Coronary artery (tissue), 2 donors: ENCODE measurements around the gene EFNA1.
"Not testable (repeated sequence)": the region's sequence is repeated elsewhere in the genome, so short reads cannot be mapped to it uniquely, and the experiment has no call there.

Source experiments
- DNase-seq: peaks from one replicate; pipeline ENCODE4 v3.0.0-alpha.2; 2017; ENCODE audit warnings: low spot score
- H3K27ac ChIP-seq, 2 donors: fragments of 200-600 bp; sonication (generic); one replicate each; pipeline ENCODE4 v1.5.1; 2016 to 2019
- H3K4me3 ChIP-seq: fragments of 200-600 bp; sonication (generic); 2 replicates; pipeline ENCODE4 v1.5.1; 2016; ENCODE audit warnings: mild to moderate bottlenecking, moderate library complexity
- TF ChIP-seq, protein P1 (sequence below): fragments of 200-600 bp; sonication (generic); IDR thresholded peaks from one replicate; pipeline ENCODE4 v1.5.1; 2019; ENCODE audit warnings: antibody characterized with exemption

EFNA1 gene

DNA sequence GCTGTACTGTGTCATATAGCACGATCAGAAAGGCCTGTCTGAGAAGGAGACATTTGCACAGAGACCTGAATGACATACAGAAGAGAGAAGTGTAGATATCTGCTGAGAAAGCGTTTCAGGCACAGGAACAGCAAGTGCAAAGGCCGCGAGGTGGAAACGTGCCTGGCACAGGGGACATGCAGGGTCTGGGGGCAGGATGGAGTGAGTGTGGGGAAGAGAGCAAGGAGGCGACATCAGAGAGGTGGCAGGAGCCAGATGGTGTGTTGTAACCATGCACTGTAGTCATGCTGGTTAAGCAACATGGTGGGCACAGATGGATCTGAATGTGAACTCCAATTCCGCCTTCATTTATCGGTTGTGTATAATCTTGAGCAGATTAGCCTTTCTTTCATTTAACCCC is 32.5 kb downstream of the EFNA1 start:
- TF ChIP-seq, protein P1, sequence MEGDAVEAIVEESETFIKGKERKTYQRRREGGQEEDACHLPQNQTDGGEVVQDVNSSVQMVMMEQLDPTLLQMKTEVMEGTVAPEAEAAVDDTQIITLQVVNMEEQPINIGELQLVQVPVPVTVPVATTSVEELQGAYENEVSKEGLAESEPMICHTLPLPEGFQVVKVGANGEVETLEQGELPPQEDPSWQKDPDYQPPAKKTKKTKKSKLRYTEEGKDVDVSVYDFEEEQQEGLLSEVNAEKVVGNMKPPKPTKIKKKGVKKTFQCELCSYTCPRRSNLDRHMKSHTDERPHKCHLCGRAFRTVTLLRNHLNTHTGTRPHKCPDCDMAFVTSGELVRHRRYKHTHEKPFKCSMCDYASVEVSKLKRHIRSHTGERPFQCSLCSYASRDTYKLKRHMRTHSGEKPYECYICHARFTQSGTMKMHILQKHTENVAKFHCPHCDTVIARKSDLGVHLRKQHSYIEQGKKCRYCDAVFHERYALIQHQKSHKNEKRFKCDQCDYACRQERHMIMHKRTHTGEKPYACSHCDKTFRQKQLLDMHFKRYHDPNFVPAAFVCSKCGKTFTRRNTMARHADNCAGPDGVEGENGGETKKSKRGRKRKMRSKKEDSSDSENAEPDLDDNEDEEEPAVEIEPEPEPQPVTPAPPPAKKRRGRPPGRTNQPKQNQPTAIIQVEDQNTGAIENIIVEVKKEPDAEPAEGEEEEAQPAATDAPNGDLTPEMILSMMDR, result no peak
- Histone ChIP-seq H3K4me3 (no peak overlapping the region), H3K27ac (no peak overlapping the region)
- DNase-seq, result peak; percentile 66

DNA sequence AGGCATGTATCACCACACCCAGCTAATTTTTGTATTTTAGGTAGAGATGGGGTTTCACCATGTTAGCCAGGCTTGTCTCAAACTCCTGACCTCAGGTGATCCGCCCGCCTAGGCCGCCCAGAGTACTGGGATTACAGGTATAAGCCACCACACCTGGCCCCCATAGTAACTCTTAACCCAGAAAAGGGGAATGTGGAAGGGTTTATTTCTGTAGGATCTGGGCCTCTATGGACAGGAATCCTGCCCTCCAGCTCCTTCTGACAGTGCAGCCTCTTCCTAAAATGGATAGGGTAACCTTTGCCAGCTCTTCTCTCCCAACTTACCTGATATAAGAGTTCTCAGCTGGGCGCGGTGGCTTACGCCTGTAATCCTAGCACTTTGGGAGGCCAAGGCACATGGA is 35.0 kb downstream of the EFNA1 start:
- not testable (repeated sequence) for H3K4me3 ChIP-seq, H3K27ac ChIP-seq
- peak; percentile 43 for DNase-seq

DNA sequence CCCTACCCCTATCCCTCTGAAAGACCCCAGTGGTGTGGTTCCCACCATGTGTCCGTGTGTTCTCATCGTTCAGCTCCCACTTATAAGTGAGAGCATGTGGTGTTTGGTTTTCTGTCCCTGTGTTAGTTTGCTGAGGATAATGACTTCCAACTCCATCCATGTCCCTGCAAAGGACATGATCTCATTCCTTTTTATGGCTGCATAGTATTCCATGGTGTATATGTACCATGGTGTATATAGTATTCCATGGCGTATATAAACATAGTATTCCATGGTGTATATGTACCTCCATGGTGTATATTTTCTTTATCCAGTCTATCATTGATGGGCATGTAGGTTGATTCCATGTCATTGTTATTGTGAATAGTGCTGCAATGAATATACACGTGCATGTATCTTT is 36.1 kb downstream of the EFNA1 start:
- not testable (repeated sequence) for H3K27ac ChIP-seq, H3K4me3 ChIP-seq, DNase-seq

DNA sequence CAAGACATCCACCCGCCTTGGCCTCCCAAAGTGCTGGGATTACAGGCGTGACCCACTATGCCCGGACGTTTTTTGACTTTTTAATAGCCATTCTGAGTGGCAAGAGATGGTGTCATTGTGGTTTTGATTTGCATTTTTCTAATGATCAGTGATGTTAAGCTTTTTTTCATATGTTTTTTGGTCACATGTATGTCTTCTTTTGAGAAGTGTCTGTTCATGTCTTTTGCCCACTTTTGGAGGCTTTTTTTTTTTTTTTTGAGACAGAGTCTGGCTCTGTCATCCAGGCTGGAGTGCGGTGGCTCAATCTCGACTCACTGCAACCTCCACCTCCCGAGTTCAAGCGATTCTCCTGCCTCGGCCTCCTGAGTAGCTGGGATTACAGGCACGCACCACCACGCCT is 36.9 kb downstream of the EFNA1 start:
- H3K4me3 ChIP-seq, H3K27ac ChIP-seq: not testable (repeated sequence)
- DNase-seq, result peak; percentile 0

DNA sequence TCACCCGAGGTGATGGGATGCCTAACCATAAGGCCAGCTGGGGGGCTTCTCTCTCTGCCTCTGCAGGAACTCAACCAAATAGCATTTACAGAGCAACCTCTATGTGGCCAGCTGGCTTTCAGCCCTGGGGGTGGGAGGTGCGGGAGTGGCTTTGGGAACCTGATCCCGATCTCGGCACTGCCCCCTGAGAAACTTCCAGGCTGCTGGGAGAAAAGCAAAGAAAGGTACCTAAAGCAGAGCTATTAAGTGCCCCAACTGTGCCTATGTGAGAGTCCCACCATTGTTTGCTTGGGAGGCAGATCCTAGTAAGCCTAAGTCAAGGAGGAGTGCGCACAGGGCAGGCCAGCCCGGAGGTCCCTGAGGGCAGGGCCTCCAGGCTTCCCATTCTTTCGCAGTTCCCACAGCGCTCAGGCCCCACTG is 38.4 kb downstream of the EFNA1 start:
- peak overlapping the region in 1 of 2 donors; percentile 44 for H3K27ac ChIP-seq
- no peak overlapping the region for H3K4me3 ChIP-seq
- peak; percentile 70 for DNase-seq
- TF ChIP-seq, protein P1, result no peak

DNA sequence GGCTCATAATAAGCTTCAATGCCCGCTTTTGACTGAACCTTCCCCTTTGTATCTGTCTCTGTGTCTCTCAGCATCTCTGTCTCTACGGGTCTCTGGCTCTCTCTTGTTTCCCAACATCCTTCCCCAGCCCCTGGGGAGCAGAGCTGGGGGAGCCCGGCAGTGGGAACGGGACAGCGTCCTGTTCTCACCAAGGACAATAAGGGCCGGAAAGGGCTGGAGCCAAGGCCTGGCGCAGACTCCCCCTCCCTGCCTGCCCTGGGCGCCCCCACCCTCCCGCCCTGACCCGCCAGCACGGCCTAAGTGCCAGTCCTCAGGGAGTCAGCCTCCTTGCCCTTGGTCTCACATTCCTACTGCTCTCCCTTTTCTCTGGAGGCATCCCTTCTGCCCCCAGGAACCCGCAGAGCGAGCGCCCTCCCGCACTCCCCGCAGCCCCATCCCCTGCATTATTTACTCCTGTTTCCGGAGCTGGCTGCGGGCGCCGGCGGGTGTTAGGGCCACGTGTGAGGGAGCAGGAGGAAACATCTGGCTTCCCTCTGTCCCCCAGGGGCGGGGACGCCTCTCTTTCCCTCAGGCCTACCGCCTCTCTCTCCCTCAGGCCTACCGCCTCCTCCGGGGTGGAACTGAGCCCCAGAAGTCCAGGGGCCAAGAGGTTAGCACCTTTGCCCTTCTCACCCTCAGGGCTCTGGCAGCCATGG is 38.9 kb downstream of the EFNA1 start:
- peak; percentile 72 for DNase-seq
- H3K4me3 ChIP-seq, result peak overlapping the region; percentile 27
- H3K27ac ChIP-seq, result peak overlapping the region in 1 of 2 donors; percentile 44
- TF ChIP-seq, protein P1, result no peak

DNA sequence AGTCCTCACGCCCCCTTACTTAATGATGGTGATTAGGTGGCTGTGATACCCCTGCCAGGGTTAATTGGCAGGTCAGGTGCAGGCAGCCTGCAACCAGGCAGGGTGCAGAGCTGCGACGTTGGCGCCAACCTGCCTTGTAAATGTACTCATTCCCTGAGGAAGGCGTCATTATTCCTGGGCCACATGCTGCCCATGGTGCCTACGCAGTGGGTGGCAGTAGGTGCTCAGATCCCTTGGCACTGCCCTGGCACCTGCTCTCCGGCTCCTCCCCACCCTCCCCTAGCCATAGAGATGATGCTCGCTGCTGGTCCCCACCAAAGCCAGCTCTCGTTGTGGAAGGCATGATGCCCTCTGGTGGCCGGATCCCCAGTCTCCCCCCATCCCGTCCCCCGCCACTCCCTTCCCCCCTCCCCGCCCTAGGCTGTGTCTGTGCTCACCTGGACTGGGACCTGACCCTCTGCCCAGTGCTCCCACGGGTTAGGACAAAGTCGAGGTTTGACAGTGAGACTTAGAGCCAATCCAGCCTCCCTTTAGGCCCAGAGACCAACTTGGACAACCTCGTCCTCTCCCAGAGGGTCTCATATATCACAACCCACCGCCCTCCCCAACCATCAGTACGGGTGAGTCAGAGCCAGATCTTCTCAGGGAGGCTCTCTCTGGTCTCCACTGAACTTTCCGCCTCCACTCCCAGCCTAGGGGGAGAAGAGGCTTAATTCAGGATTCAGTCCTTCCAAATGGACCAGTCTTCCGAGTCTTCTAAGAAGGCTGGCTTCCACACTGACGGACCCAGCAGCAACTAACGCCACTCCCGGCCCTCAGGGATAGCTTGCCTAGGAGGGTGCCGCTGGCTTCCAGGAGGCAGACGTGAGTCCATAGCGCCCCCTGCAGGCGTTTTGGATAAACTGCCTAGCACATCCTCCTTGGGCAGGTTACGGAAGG is 39.8 kb downstream of the EFNA1 start:
- TF ChIP-seq, protein P1, result peak; percentile 83
- Histone ChIP-seq H3K4me3 (peak overlapping the region; percentile 27), H3K27ac (peak overlapping the region in 1 of 2 donors; percentile 44)
- DNase-seq, result peak; percentile 86

DNA sequence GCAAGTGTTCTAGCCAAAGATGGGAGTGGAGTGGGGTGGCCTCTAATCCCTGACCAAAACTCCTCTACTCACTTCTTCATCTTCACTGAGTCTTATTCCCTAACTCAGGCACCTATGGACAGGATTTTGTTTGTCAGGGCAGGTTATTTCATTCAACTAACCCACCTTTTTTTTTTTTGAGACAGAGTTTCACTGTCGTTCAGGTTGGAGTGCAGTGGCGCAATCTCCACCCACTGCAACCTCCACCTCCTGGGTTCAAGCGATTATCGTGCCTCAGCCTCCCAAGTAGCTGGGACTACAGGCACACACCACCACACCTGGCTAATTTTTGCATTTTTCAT is 40.4 kb downstream of the EFNA1 start:
- not testable (repeated sequence) for H3K27ac ChIP-seq, DNase-seq
- H3K4me3 ChIP-seq, result peak overlapping the region; percentile 27
